NCI-H2081 treated with DMSO at 0.1 percent for 48 hours (cell line): ENCODE measurements around the gene SNTG2.

Experiments
- DNase-seq: peaks from one replicate; lab custom pipeline; 2025; lab: John Stamatoyannopoulos, UW

The SNTG2 gene

GRCh38 chr2:953975-954686 lies 3.5 kb downstream of the SNTG2 start:
- DNase-seq: no peak

DNA sequence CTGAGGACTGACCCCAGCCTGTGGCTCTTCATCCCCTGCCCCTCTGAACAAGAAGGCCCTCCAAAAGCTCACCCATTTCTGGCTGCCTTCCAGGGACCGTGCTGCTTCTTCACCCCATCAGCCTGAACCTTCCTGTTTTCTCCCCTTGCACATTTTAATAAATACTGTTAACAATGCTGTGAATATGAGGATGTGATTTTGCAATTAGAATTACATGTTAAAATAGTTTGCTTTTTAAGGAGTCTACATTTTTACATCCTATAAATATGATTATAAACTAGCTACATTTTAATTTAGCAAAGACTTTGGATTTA lies 4.0 kb downstream of the SNTG2 start:
- DNase-seq: no peak

DNA sequence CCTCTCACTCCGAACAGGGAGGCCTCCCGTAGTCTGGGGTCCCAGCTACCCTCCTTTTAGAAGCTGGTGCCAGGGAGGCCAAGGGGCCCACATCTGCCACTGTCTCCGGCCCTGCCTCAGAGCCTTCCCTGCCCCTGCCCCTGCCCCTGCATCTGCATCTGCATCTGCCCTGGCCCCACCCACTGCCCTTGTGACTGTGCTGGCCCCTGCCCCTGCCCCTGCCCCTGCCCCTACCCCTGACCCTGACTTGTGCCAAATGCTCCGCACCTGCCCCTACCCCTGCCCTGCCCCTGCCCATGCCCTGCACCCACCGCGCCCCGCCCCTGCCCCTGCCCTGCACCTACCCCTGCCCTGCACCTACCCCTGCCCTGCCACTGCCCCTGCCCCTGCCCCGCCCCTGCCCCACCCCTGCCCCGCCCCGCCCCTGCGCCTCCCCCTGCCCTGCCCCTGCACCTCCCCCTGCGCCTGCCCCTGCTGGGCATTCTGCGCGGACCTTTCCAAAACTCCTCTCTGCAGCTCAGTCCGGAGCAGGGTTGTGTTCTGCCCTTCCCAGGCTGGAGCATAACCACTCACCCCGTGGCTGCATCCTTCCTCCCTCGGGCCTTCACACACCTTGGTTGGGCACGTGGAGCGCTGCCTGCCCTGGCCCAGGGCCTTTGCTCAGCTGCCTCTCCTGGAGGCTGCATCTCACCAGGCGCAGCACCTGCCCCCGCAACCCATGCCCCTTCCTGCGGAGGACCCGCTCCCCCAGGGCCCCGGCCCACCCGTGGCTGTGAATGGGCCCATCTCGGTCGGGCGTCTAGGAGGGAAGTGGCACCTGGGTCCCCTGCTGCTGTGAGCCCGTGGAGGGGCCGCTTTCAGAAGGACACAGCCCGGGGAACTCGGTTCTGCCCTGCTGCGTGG lies 5.4 kb downstream of the SNTG2 start:
- no peak for DNase-seq

GRCh38 chr2:959457-959856 lies 8.8 kb downstream of the SNTG2 start:
- no peak for DNase-seq

- no peak for DNase-seq
Observed at GRCh38 chr2:960061-960736, 9.6 kb downstream of the SNTG2 start.

DNA sequence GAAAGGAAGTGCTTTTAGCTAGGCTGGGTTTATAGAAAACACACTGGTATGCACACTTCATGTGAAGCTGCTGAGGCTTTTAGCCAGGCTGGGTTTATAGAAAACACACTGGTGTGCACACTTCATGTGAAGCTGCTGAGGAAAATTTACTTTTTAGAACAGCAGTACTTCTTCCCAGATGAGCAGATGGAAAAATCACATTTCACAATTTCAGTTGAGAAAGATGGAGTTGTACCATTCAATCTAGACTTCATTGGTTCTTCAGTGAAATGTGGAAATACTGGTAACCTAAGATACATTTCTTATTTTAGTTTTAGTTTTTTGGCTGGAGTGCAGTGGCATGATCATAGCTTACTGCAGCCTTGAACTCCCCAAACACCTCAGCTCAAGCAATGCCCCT lies 11.1 kb downstream of the SNTG2 start:
- no peak for DNase-seq

- no peak for DNase-seq
Observed at GRCh38 chr2:963876-964275, 13.2 kb downstream of the SNTG2 start.

- DNase-seq: no peak
Observed at GRCh38 chr2:964562-964961, 13.9 kb downstream of the SNTG2 start.

- DNase-seq: no peak
Observed at GRCh38 chr2:965640-966147, 15.0 kb downstream of the SNTG2 start.

DNA sequence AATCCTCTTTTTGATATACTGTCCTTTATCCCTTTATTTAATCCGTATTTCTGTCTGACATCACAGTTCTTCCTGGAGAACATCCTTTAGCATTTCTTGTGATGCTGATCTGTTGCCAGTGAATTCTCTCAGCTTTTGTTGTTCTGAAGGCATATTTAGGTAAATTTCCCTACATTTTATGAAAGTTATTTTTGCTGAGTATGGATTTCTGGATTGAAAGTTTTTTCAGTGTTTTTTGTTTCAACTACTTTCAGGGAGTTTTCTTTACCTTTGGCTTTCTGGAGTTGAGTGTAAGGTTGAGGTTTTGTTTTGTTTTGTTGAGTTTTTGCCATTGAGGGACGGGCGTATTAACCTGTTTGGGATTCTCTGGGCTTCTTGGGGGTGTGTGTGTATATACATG lies 22.5 kb downstream of the SNTG2 start:
- no peak for DNase-seq

- DNase-seq: no peak
Observed at GRCh38 chr2:974054-974453, 23.4 kb downstream of the SNTG2 start.

GRCh38 chr2:974502-974901 lies 23.9 kb downstream of the SNTG2 start:
- no peak for DNase-seq

DNA sequence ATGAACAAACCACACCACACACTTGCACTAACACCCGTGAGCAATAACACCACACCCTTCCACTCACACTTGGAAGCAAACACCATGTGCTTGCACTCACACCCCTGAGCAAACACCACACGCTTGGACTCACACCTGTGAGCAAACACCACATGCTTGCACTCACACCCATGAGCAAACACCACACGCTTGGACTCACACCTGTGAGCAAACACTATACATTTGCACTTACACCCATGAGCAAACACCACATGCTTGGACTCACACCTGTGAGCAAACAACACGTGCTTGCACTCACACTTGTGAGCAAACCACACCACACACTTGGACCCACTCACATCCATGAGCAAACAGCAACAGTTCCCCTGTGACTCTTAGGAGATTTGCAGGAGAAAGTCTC lies 24.4 kb downstream of the SNTG2 start:
- no peak for DNase-seq

DNA sequence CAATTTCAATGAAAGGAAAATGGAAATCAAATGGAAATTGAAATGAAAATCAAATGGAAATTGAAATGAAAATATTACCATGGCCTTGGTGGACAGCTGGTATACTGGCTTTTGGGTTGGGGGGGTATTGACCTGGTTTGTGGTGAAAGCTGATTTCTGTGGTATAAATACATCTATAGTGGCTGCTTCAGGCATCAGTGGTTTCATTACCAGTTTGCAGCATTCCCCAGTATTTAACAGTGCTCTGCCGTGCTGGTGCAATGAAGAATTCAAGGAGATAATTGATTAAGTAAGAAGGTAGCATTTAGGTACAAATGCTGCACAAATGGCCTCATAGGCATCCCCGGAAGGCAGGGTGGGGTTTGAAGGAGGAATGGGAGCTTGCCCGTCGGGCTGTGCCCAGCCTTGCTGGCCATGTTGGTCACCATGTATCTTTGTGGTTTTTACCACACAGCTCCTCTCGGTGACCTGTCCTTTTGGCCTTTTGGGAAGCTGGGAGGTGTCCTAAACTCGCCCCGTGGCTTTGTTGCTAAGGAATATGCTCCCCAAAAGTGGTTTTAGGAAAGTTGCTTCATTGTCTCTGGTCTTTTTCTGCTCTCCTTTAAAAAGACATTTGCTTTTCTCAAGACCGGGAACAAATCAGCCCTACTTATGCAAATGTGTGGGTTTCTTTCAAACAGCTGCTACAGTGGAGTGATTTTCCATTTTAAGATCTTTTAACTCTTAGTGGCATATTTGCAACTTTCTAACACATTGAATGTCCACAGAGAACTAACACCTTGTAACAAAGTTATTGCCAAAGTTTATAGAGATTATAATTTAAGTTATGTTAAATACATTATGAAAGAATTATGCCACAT lies 28.6 kb downstream of the SNTG2 start:
- DNase-seq: no peak

- DNase-seq: no peak
Observed at GRCh38 chr2:980176-980575, 29.5 kb downstream of the SNTG2 start.

- no peak for DNase-seq
Observed at GRCh38 chr2:981258-981657, 30.6 kb downstream of the SNTG2 start.

- DNase-seq: no peak
Observed at GRCh38 chr2:981759-982158, 31.1 kb downstream of the SNTG2 start.

DNA sequence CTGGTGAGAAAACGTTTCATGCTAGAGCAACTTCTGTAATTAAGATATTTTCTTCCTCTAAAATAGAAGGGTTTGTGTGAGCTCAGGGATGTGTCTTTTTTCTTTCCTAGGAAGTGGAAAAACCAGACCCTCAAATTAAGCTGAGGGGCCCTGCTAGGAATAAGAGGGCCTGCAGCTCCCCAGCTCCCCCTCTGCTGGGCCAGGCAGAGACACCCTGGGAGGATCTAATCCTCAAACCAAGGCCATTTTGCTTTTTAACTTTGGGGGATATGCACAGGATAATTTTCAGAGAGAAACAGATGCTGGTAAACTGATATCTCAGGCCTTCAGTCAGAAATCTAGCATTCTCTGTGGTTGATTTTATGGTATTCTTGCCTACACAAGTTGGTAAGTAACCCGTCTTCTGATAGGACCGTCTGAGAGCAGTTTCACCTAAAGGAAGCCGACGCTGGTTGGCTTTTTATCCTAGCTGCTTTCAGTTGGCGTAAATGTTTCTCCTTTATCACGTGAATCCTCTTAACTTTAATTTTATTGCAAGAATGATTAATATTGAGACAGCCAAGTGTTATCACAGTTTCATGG lies 34.8 kb downstream of the SNTG2 start:
- no peak for DNase-seq

DNA sequence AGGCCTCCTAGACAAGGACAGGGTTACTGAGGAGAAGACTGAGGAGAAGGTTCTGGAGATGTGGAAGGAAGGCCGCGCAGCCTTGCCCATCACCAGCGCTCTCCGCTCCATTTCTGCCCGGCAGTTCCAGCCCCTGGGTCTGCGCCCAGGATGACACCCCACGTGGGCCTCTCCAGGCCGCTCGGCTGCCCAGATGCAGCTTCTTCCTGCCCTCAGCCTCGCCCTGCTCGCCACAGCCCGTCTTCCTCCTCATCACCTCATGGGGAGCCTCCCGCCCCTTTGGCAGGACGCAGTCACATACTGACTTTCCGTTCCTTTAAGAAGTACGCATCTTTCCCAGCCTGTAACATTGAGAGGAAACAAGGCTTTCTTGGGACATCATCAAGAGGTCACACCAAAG lies 37.1 kb downstream of the SNTG2 start:
- no peak for DNase-seq

DNA sequence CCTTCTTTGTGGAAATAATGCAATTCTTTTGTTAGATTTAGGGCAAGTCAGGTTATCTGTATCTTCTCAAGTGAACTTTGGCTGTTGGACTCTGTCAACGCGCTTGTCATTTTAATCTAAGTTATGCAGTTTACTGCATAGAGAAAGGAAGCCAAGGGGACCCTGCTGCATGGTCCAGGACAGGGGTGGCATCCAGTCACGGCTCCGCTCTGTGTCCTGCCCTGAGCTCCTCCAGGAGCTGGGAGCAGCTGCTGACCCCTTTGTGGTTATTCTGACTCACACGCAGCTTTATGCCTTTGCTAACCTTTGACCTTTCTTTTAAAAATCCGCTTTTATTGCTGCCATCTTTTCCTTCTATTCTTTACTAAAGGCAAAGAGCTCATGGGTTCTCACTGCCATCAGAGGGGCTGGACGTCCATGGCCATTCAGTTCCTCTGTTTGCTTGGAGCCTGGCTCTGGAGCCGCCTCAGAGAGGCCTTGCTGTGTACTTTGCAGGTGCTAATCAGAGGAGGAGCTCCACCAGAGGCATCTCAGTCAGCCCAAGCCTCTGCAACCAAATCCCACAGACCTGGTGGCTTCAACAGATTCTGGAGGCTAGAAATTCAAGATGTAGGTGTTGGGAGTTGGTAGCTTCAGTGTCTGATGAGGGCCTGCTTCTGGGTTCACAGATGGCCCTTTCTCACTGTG lies 39.3 kb downstream of the SNTG2 start:
- DNase-seq: no peak

GRCh38 chr2:990970-991369 lies 40.3 kb downstream of the SNTG2 start:
- DNase-seq: no peak
